Tongue (tissue), 2 donors: ENCODE data around the gene MEX3D. TPM values are rescaled to one million over a fixed set of nuclear protein-coding genes. Genes with fewer than 3 reads are reported as not detected.

Experiments used
- DNase-seq: peaks from one replicate; pipeline ENCODE4 v3.0.0-alpha.2; 2015
- total RNA-seq: library from RNA; depleted of rRNA; stranded (reverse); fragments of >200 nt; gene quantifications from one replicate; pipeline ENCODE4 v1.2.3, GENCODE V29; 2014

The MEX3D gene
- total RNA-seq, 1 donor from 2014 or later: 27.3 TPM

GRCh38 chr19:1516395-1516753 is 51.8 kb downstream of the MEX3D start:
- DNase-seq: no peak

- no peak for DNase-seq
Observed at GRCh38 chr19:1514986-1515721, 53.0 kb downstream of the MEX3D start.

DNA sequence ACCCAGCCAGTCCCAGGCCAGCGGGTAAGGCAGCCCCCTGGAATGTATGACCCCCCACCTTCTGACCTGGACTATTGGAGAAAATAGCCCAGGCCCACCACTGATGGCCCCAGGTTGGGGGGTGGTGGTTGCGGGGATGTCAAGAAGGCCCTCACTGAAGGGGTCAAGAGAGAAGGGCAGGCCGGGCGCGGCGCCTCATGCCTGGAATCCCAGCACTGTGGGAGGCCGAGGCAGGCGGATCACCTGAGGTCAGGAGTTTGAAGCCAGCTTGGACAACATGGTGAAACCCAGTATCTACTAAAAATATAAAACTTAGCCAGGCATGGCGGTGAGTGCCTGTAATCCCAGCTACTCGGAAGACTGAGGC is 53.8 kb downstream of the MEX3D start:
- no peak for DNase-seq

DNA sequence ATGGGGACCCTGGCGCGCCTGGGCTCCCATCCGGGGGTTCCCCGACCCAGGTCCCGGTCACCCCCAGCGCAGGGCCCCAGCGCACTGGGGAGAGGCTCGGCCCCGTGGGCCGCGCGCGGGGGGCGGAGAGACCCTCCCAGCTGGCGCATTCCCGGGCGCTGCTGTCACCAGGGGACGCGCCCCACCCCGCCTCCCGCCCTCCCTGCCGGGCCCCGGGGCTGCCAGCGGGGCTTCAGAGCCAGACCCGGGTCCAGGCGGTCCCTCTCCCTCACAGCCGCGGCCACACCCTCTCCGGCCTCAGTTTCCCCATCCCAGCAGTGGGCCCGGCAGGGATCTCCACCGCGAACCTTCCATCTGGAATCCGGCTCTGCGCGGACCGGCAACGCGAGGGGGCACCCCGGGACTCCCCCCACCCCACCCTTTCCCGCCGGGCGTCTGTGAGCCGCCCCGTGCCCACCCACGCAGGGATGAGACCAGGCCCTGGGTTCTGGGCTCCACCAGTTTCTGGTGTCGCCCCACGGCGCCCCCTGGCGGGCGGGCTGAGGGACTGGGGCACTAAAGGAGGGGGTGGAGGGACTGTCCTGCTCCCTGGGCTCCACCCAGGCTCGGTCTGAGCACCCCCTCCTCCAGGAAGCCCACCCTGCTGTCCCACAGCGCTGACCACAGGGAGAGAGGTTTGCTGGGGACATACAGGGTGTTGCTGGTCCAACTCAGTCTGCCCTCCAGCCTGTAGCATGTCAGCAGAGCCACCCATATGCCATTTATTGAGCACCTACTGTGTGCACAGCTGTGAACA is 54.4 kb downstream of the MEX3D start:
- DNase-seq: peak; percentile 69

- DNase-seq: peak; percentile 69
Observed at GRCh38 chr19:1512671-1513498, 55.2 kb downstream of the MEX3D start, which contains the start of gene ADAMTSL5. Gene ADAMTSL5, minus strand, starts transcription at chr19:1513019. Its CDS starts 2,076 bp downstream, at chr19:1510943.

DNA sequence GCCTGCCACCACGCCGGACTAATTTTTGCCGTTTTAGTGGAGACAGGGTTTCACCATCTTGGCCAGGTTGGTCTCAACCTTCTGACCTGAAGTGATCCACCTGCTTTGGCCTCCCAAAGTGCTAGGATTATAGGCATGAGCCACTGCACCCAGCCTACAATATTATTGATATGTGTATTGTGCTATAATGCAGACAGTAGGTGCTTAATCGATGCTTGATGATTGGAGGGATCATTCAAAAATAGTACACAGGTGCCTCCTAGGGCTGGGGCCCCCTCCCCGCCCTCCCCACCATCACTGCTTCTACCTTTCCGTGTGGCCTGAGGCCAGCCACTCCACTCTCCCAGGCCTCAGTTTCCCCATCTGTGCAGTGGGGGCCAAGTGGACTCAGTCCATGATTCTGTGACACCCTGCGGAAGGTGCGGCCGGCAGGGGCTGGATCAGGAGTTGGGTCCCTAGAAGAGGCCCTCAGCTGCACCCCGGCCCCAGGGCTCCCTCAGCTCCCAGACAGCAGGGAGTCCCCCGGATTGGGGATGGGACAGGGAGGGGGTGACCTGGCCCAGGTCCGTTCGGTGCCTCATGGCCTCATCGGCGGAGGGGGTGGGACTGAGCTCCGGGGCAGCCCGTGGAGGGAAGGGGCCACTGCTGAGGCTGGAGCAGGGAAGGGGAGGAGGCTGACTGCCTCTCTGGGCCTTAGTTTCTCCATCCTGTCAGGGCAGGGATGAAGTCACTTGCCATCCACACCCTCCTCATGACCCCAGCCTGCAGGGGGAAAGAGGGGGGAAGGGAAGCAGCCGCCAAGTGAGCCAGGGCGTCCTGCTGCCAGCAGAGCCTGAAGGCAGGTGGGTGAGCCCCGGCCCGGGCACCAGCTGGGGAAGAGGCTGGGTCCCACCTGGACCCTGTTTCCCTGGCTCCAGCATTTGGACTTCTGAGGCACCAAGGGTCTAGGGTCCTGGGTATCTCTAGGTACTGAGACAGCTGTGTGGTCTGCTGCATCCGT is 56.5 kb downstream of the MEX3D start:
- no peak for DNase-seq

DNA sequence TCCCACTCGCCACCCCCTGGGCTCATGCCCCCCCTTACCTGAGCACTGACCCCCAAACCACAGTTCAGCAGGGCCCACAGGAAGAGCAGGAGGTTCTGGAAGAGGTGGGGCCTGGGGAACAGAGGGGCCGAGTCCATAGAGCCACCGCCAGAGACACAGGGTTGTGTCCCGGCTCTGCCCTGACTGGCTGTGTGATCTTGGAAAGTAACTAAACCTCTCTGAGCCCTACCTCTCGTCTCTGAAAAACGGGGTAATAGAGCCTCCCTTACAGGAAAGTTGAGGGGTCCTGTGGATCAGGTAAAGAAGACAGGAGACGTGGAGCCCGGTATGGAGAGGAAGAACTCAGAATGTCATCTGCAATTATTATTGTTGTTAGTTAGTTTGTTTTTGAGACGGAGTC is 57.3 kb downstream of the MEX3D start:
- no peak for DNase-seq

DNA sequence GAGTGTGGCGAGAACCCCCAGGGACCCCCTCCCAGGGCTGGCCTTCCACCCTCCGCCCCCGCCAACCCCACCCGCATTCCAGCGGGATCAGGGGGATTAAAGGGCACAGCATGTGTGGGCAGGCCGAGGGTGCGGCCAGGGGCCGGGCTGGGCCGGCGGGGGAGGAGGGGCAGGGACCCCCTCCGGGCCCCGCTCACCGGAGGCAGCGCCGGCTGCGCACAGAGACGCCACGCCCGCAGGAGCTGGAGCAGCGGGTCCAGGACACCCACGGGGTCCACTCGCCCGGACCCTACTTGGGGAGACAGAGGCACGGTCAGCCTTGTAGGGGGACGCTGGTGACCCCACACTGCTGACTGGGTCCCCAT is 57.7 kb downstream of the MEX3D start:
- DNase-seq: peak; percentile 73

DNA sequence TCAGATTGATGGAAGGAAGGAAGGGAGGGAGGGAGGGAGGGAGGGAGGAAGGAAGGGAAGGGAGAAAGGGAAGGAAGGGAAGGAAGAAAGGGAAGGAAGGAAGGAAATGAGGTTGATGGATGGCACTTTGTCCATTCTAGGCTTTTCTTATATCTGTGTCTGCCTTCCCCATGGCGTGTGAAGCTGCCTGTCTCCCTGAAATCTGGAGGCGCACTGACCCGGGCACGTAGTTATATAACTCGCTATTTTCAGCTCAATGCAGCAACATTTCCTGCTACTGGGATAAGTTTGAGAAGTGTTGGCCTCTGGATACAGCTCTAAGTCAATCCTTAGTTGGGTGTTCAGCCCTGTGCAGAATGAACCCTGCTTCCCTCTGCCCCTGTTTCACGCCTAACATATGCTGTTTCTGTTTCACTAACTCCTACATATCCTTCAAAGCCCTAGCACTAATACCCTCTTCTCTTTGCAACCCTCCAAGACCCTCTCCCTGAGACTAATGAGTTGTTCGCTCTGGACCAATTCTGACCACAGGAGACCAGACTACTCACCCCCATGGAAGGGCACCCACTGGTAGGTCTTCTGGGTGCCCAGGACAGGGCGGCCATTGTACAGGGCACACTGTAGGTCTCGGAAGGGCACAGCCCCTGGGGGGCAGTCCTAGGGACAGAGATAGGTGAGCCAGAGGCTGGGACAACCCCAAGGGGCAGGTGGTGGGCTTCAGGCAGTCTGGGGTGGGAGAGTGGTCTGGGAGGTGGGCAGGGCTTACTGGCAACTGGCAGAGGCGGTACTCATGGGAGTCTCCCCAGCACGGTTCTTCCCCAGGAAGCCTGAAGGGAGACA is 58.3 kb downstream of the MEX3D start:
- no peak for DNase-seq

DNA sequence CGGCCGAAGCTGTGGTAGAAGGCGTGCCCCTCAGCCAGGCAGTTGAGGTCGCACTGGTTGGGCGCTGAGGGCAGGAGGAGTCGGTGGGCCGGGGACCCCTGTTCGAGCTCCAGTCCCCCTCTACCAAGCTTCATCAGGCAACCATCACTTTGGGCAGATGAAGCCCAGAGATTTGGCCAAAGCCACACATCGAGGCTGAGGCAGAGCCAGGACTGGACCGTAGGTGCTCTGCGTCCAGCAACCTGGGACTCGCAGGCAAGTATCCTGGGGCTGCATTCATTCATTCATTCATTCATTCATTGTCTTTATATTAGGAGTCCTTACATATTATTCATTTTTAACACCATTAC is 59.6 kb downstream of the MEX3D start:
- no peak for DNase-seq

DNA sequence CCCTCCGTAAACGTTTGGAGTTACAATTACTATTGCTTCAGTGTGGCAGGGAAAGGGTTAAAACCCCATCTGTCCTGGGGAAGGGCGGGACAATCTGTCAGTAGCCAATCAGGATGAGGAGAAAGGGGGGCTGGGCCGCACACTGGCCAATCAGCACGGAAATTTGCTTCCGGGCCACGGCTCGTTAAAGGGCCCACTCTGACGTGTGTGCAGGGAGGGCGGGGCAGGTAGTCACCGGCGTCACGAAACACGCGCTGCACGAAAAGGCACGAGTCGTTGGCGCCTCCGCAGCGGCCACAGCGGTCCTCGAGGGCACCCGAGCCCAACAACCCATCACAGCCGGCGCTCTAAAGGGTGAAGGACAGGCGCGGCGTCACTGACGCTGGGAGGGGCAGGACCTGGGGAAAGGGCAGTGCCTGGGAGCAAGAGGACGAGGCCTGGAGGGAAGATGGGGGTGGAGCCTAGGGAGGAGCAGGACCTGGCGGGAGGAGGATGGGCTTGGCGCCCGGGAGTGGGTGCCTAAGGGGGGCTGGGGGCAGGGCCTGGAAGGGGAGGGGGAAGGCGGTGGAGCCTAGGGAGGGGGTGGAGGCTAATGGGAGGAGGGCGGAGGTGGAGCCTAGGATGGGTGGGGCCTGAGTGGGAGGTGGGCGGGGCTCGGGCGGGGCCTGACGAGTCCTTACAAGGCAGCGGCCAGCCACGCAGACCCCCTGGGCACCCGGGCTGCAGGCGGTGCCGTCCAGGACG is 60.2 kb downstream of the MEX3D start:
- DNase-seq: peak; percentile 98

- no peak for DNase-seq
Observed at GRCh38 chr19:1507192-1507660, 60.9 kb downstream of the MEX3D start.

DNA sequence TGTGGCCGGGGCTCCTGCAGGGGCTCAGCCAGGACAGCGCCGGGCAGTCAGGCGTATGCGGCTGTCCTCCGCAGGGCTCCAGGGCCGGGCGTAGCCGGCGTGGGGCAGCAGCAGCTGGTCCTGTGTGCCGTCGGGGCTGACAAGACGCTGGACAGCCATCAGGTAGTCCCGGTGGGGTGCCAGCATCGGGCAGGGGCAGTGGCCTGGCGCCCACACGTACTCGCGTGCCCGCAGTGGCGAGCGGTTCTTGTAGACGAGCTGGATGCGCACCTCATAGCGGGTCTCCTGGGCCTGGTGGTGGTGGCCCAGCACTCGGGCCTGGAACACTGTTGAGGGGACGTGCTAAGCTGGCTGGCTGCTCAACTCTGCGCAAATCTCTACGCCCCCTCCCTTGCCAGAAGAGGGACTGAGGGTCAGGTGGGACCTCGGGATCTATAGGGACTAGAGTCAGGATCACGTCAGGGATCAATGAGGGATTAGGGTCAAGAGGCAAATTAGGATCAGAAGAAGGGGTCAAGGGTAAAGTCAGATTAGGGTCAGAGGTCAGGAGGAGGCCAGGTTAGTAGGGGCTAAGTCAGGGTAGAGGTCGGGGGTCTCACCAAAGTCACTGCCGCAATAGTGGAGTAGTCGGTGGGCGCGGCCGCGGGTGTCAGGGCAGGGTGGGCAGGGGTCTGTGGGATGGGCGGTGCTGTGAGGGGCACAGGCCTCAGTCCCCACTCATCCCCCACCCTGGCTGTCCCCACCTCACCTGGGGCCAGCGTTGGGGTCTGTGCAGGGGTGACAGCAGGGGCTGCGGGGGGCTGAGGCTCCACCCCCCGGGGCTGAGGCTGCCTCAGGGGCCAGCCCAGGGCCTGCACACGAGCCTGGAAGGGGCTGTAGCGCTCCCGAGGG is 61.9 kb downstream of the MEX3D start:
- DNase-seq: no peak

DNA sequence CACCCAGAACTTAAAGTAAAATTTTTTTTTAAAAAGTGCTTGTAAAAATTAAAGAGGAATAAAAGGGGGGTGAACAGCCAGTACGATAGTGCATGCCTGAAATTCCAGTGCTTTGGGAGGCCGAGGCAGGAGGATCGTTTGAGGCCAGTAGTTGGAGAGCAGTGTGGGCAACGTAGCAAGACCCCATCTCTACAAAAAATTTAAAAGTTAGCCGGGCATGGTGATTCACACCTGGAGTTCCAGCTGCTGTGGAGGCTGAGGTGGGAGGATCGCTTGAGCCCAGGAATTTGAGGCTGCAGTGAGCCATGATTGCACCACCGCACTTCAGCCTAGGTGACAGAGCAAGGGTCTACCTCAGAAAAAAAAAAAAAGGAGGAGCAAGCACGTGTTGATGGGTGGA is 63.1 kb downstream of the MEX3D start:
- DNase-seq: no peak
